ENCODE data around the gene KLHL25. TPM values are rescaled to one million over a fixed set of nuclear protein-coding genes. Genes with fewer than 3 reads are reported as not detected.

The KLHL25 gene
- total and polyA plus RNA-seq, 7 donors: 3.0 to 9.0 (median 5.7) TPM

DNA sequence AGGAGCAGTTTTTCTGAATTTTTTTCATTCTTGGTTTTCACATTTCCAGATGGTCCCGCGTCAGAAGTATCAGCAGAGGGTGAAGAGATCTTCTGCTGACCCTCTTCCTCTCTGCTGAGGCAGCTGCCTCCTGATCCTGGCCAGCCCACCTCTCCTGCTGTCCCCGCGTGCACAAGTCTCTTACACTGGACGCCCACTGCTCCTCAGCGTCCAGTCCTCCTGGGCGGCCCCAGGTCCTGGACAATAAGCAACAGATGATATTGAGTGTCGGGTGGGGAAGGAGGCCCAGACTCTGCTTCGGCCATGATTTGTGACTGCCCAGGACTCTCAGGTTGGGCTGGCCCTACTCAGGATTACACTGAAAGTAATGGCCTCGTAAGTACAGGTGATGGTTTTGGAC lies 50.1 kb downstream of the KLHL25 start:
- H3K9me3 ChIP-seq: no peaks in the 10 kb centered on the region
- peak; percentile 53 for DNase-seq
- no peak overlapping the region for H3K4me3 ChIP-seq
- WGBS, 2 donors: 94 to 96% methylated on average over 10 of the region's 10 CpGs
- H3K36me3 ChIP-seq: peaks cover 21 to 80% (median 40%) of the 10 kb centered on the region in 4 donors
- peak overlapping the region in 1 of 4 donors; percentile 4 for H3K27ac ChIP-seq
- H3K4me1 ChIP-seq: peaks cover 0 to 35% (median 33%) of the 10 kb centered on the region in 4 donors
- no peak for TF ChIP-seq POLR2A (IDR thresholded peaks at IDR 0.05)
- TF ChIP-seq POLR2AphosphoS5 (IDR thresholded peaks at IDR 0.05): no peak
- TF ChIP-seq, protein P1, sequence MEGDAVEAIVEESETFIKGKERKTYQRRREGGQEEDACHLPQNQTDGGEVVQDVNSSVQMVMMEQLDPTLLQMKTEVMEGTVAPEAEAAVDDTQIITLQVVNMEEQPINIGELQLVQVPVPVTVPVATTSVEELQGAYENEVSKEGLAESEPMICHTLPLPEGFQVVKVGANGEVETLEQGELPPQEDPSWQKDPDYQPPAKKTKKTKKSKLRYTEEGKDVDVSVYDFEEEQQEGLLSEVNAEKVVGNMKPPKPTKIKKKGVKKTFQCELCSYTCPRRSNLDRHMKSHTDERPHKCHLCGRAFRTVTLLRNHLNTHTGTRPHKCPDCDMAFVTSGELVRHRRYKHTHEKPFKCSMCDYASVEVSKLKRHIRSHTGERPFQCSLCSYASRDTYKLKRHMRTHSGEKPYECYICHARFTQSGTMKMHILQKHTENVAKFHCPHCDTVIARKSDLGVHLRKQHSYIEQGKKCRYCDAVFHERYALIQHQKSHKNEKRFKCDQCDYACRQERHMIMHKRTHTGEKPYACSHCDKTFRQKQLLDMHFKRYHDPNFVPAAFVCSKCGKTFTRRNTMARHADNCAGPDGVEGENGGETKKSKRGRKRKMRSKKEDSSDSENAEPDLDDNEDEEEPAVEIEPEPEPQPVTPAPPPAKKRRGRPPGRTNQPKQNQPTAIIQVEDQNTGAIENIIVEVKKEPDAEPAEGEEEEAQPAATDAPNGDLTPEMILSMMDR (IDR thresholded peaks at IDR 0.05): no peak
- TF ChIP-seq EP300 (IDR thresholded peaks at IDR 0.05): no peak
- H3K27me3 ChIP-seq: no peaks in the 10 kb centered on the region
- intact Hi-C loops (cut with DNase I): no loop called here

DNA sequence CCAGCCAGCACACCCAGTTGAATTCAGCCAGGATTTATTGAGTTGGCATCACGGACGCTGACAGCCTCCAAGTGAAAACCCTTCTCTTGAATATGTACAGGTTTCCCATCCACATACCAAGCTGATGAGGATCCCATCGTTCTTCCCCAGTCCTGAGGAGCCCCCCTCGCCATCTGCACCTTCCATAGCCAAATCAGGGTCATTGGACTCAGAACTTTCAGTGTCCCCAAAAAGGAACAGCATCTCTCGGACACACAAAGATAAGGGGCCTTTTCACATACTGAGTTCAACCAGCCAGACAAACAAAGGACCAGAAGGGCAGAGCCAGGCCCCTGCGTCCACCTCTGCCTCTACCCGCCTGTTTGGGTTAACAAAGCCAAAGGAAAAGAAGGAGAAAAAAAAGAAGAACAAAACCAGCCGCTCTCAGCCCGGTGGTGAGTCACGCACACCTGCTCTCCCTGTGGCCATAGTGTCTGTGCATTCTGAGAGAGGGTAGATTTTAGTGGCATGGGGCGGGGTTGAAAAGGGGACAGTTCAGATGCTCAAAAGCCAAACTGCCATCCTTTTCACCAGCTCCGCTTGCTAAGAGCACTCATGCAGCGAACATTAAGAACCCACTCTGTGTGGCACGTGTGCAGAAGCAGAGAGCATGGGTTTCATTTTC lies 51.2 kb downstream of the KLHL25 start:
- intact Hi-C loops (cut with DNase I): no loop called here
- H3K9me3 ChIP-seq: no peaks in the 10 kb centered on the region
- no peak overlapping the region for H3K4me3 ChIP-seq
- 86 to 90% methylated on average over 14 of the region's 14 CpGs for WGBS, 2 donors
- H3K27ac ChIP-seq: peak overlapping the region in 1 of 4 donors; percentile 5
- TF ChIP-seq POLR2A (IDR thresholded peaks at IDR 0.05): no peak
- no peak for TF ChIP-seq EP300 (IDR thresholded peaks at IDR 0.05)
- TF ChIP-seq, protein P1 (IDR thresholded peaks at IDR 0.05): no peak
- H3K36me3 ChIP-seq: peaks cover 21 to 76% (median 40%) of the 10 kb centered on the region in 4 donors
- H3K27me3 ChIP-seq: no peaks in the 10 kb centered on the region
- peaks cover 0 to 25% (median 23%) of the 10 kb centered on the region in 4 donors for H3K4me1 ChIP-seq
- peak; percentile 40 for DNase-seq

DNA sequence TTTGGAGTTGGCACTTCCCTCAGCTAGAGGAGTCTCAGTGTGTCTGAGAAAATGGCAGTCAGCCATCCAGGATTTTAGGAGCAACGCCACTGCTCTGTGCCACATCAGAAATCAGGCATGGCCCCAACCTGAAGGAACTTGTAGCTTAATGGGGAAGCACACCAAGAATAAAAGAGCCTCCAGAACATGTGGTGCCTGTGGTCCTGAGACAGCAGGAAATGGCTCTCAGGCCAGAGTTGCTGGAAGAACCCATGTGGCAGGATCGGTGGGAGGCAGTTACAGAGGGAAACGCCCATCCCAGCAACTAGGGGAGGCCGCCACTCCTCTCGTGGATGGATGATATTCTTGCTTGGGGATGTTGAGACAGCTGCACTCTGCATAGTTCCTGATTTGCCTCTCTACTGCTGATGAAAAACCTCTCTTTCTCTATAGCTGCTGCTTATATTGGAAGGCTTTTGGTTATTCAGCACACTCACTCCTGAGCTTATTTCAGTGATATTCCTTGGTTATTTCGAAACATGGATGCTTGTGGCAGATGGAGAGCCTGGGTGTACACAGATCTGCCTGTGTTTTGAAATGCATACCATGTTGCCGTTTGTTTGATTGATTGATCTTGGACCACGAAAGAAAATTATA lies 52.4 kb downstream of the KLHL25 start:
- peaks cover 21 to 75% (median 37%) of the 10 kb centered on the region in 4 donors for H3K36me3 ChIP-seq
- H3K9me3 ChIP-seq: no peaks in the 10 kb centered on the region
- no peaks in the 10 kb centered on the region for H3K27me3 ChIP-seq
- no peak for DNase-seq
- H3K4me3 ChIP-seq: no peak overlapping the region
- intact Hi-C loops (cut with DNase I): no loop called here
- H3K27ac ChIP-seq: peak overlapping the region in 2 of 4 donors; percentile 18 to 33
- H3K4me1 ChIP-seq: peaks cover 0 to 23% (median 19%) of the 10 kb centered on the region in 4 donors
- TF ChIP-seq POLR2AphosphoS5 (IDR thresholded peaks at IDR 0.05) (no peak), POLR2A (IDR thresholded peaks at IDR 0.05) (no peak), EP300 (IDR thresholded peaks at IDR 0.05) (no peak)
- TF ChIP-seq, protein P1 (IDR thresholded peaks at IDR 0.05): no peak
- 75 to 79% methylated on average over 8 of the region's 8 CpGs for WGBS, 2 donors

DNA sequence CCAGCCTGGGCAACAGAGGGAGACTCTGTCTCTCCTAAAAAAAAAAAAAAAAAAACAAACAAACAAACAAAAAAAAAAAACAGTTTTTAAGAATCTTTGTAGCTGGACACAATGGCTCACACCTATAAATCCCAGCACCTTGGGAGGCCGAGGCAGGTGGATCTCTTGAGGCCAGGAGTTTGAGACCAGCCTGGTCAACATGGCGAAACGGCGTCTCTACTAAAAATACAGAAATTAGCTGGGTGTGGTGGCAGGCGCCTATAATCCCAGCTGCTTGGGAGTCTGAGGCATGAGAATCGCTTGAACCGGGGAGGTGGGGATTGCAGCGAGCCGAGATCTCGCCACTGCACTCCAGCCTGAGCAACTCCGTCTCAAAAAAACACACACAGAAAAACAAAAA lies 53.1 kb downstream of the KLHL25 start:
- peak overlapping the region in 2 of 4 donors; percentile 18 to 33 for H3K27ac ChIP-seq
- 93% methylated on average over 11 of the region's 11 CpGs for WGBS, 2 donors
- H3K36me3 ChIP-seq: peaks cover 16 to 75% (median 40%) of the 10 kb centered on the region in 4 donors
- no peaks in the 10 kb centered on the region for H3K9me3 ChIP-seq
- H3K4me1 ChIP-seq: peaks cover 0 to 23% (median 19%) of the 10 kb centered on the region in 4 donors
- intact Hi-C loops (cut with DNase I): no loop called here
- no peak overlapping the region for H3K4me3 ChIP-seq
- no peak for DNase-seq
- no peaks in the 10 kb centered on the region for H3K27me3 ChIP-seq
- TF ChIP-seq EP300 (IDR thresholded peaks at IDR 0.05): no peak
- TF ChIP-seq POLR2A (IDR thresholded peaks at IDR 0.05): no peak
- TF ChIP-seq, protein P1 (IDR thresholded peaks at IDR 0.05): no peak
- no peak for TF ChIP-seq POLR2AphosphoS5 (IDR thresholded peaks at IDR 0.05)

All from sigmoid colon (tissue), 7 donors.